AG04449 (cell line): ENCODE results near the gene OR6Q1.

Experiments
- CTCF ChIA-PET: fragments of 350-600 bp; formaldehyde crosslinking; extraction: SDS; loops from one replicate; lab custom pipeline; 2021; ENCODE audit warnings: antibody characterized with exemption; lab: Yijun Ruan, JAX
- POLR2A ChIA-PET: fragments of 400-600, 350-600 bp; formaldehyde crosslinking; extraction: SDS; loops from one replicate; lab custom pipeline; 2020; ENCODE audit warnings: antibody characterized with exemption, inconsistent platforms; lab: Yijun Ruan, JAX
- DNase-seq: peaks from one replicate; pipeline ENCODE4 v3.0.0-alpha.2; 2010; ENCODE audit warnings: low read depth, low spot score
- H3K4me3 ChIP-seq: 2 replicates; pipeline ENCODE4 v1.5.1; 2011; ENCODE audit warnings: low read depth, mild to moderate bottlenecking, control low read depth, low read length
- CTCF ChIP-seq: IDR thresholded peaks from one replicate; pipeline ENCODE4 v1.5.1; 2011; ENCODE audit warnings: mild to moderate bottlenecking, moderate library complexity, low read length, control low read depth, inconsistent platforms; ENCODE audit not compliant: insufficient read depth; ENCODE audit errors: missing control alignments

OR6Q1 gene

DNA sequence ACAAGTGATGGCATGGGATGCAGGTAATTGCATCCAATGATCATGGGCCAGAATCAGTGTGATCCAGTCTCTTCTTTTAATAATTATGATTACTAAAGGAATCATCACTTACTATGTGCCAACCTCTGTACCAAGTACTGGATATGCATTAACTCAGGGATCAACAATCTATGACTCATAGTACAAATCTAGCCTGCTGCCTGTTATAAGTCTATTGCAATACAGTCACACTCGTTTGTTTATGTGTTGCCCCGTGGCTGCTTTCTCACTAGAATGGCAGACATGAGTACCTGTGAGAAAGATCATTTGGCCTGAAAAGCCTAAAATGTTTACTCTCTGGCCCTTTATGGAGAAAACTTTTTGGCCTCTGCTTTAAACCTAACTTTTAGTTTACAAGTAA lies 45.0 kb downstream of the OR6Q1 start:
- no peak overlapping the region for H3K4me3 ChIP-seq
- ChIA-PET CTCF (no interaction called here), POLR2A (no interaction called here)
- TF ChIP-seq CTCF: no peak
- no peak for DNase-seq
